ENCODE data around the gene ZNF71.
A peak's percentile ranks its signal among the peaks of the same experiment; 100 is the strongest.

ZNF71 gene

DNA sequence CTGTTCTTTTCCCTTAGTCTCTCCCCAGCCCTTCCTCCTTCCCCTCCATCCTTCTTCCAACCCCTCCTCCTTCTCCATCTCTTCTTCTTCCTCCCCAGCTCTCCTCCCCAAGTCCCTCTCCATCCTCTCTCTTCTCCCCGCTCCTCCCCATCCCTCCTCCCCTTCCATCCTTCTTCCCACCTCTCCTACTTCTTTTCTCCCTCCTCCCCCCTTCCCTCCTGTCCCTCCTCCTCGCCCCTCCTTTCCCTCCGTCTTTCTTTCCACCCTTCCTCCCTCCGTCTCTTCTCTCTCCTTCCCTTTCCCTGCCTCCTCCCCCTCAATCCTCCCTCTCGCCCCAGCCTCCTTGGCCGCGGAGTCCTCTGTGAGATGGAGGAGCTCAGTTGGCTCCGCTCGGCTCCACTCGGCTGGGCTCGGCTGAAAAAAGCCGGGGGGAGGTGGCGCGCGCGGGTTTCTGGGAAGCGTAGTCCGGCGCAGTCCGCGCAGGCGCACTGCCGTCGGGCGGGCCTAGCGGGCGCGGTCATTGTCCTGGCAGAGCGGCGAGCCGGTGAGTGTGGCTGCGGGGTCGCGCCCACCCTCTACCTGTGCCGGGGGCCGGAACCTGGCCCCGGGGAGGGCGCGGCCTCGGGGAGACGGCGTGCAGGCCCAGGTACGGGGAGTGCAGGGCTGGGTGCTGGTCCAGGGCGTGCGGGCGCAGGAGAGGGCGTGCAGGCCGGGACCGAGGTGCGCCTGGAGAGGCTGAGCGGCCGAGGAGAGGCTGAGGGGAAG is at the start of gene ZNF71:
Gene ZNF71, plus strand, starts transcription at position 520 of the 765 bp plus-strand sequence. CDS start 6,257 bp downstream, outside the sequence.
- peak; percentile 87 for DNase-seq (ENCODE audit: low spot score)

GRCh38 chr19:56547535-56547934 is 47.6 kb upstream of the ZNF71 start:
- DNase-seq (ENCODE audit: low spot score) = no peak

- DNase-seq (ENCODE audit: low spot score) = no peak
These were observed 40.7 kb upstream of the ZNF71 start for GRCh38 chr19:56554272-56554869.

DNA sequence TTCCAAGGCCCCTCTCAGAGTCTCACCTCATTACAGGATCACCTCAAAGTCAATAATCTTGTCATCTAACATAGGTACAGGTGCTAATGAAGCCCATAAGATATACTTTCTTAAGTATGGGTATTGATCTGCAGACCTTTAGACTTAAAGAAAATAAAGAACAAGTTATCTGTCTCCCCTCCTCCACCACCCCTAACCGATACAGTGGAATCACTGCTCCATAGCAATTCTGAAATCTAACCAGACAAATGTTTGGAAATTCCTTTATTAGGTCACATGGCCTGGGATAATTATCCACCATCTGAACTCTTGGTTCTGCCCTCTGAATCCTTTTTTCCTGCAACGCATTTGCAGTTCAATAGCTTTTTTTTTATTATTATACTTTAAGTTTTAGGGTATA is 32.3 kb upstream of the ZNF71 start:
- no peak for DNase-seq (ENCODE audit: low spot score)

GRCh38 chr19:56566904-56567273 is 28.2 kb upstream of the ZNF71 start:
- no peak for DNase-seq (ENCODE audit: low spot score)

DNA sequence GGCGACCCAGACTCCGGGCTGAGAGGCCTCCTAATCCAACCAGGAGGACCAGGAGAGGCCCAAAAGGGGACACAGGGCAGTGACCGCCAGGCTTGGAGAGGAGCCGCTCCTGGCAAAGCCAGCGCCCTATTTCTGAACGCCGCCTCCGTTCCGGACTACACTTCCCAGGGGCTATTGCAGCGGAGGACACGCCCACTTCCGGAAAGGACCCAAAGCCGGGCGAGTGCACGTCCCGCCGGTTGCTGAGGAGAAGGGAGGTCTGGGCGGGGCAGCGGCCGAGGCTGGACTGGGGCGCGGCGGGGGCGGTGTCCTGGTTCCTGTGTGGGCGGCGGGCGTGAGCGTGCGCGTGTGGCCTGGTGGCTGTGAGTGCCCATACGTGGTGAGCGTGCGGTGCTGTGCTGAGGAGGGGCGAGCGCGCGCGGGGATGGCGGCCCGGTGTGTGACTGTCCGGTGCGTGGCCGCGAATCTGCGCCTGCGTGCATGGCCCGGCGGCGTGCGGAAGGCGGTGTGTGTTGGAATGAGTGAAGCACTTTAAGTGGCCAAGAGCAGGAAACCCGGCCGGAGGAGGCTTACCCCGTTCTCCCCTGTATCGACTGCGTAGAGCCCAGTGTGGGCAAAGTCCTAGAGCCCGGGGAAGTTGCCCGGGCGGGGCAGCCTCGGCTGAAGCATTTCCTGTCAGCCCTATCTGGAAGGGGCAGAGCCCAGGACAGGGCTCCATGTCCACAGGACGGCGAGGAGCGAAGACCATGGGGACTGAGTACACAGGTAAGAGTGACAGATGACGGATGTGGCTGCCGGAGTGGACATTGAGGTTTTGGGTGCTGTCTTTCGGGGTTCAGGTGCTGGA is 27.6 kb upstream of the ZNF71 start, which contains the start of gene ZNF470:
Gene ZNF470, plus strand, starts transcription at position 195 of the 847 bp plus-strand sequence. CDS start 2,844 bp downstream, outside the sequence.
- DNase-seq (ENCODE audit: low spot score) = no peak

DNA sequence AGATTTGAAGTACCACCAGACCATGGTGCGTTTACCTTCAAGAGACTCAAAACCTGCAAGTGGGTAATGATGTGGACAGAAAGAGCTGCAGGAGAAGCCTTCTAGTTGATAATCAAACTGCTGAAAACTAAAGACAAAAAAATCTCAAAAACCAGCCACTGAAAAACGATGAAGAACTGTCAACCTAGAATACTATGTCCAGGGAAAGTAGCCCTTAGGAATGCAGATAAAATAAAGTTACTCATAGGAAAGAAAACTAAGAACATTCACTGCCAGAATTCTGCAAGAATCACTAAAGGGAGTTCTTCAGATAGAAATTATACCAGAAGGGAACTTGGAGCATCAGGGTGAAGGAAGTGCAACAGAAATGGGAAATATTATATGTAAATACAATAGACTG is 22.5 kb upstream of the ZNF71 start:
- DNase-seq (ENCODE audit: low spot score) = no peak

DNA sequence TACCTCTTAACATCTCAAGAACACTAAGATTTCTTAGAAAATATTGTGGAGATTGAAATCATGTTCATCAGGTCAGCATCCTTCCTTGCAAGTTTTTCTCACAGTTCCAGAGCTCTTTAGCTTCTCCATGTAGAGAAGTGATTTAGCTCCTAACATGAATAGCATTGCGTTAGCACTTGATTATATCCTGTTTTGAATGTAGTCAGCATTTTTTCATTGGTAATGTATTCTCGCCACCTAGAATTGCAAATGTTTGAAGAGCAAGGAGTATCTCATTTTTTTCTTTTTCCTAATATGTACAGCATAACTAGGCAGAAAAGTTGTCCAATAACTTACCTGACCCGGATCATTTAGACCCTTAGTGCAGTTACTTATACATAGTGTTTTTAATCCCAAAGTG is 21.2 kb upstream of the ZNF71 start:
- DNase-seq (ENCODE audit: low spot score) = no peak

GRCh38 chr19:56577719-56578602 is 17.1 kb upstream of the ZNF71 start:
- no peak for DNase-seq (ENCODE audit: low spot score)

DNA sequence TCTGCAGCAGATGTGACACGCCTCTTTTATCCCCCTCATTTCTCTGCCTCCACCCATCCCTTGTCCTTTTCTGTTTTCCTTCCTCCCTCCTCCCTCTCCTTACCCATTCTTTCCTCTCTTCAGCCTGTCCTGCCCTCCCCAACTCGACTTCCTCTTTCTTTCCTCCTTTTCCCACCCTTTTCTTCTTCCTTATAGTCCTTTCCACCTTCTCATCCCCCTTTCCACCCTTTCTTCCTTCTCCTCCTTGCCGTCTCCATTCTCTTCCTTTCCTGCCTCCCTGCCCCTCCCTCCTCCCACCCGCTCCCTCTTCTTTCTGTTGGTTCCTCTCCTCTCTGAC is 688 bp upstream of the ZNF71 start:
- no peak for DNase-seq (ENCODE audit: low spot score)

DNA sequence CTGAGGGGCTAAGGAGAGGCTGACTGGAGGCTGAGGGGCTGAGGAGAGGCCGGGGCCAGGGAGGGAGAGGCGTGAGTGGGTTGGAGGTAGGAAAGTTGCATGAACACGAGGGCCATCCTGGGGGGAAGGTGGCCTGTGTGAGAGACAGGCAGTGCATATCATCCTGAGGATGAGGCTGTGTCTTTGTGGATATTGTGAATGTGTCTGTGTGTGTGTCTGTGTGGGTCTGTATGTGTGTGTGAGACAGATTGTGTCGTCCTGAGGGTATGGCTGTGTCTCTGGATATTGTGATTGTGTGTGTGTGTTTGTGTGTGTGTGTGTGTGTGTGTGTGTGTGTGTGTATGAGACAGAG is 422 bp downstream of the ZNF71 start:
- DNase-seq (ENCODE audit: low spot score) = no peak

DNA sequence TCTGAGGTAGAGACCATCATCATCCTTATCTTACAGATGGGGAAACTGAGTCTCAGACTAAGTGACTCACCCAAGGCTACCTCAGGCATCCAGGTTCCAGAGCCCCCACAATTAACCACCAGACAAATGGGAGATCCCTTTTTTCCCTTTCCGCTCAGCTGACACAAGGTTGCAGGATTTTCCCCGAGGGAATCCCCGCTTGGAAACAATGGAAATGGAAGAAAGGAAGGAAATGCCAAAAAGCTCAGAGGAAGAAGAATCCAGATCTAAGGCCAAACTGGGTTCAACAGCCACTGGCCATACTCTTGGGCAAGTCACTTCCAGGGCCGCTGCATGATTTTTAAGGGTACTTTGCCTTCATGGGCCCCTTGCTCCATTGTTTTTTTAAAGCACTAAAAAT is 1.6 kb downstream of the ZNF71 start:
- DNase-seq (ENCODE audit: low spot score) = no peak

GRCh38 chr19:56597696-56598095 is 2.6 kb downstream of the ZNF71 start:
- DNase-seq (ENCODE audit: low spot score) = no peak

DNA sequence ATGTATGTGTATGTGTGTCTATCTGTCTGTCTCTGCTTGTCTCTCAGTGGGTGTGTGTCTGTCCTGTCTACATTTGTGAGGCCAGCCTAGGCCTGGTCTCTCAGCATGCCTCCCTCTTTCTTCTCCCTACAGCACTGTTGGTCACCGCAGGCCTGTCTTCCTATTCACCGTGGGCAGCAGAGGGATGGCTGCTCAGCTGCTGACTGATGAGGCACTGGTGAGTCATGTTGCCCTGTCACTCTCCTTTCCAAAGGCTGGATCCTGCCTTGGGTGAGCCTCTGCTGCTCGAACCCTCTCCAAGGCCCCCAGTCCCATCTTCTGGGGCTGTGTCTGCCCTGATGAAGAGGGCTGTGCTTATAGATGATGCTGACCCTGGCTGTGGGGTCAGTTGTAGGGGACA is 6.3 kb downstream of the ZNF71 start:
- DNase-seq (ENCODE audit: low spot score) = no peak

GRCh38 chr19:56603829-56604228 is 8.7 kb downstream of the ZNF71 start:
- no peak for DNase-seq (ENCODE audit: low spot score)

GRCh38 chr19:56608274-56608964 is 13.3 kb downstream of the ZNF71 start:
- DNase-seq (ENCODE audit: low spot score) = no peak

GRCh38 chr19:56611288-56611687 is 16.2 kb downstream of the ZNF71 start:
- no peak for DNase-seq (ENCODE audit: low spot score)

- DNase-seq (ENCODE audit: low spot score) = no peak
These were observed 17.6 kb downstream of the ZNF71 start for GRCh38 chr19:56612737-56613136.

- DNase-seq (ENCODE audit: low spot score) = no peak
These were observed 18.5 kb downstream of the ZNF71 start for GRCh38 chr19:56613639-56614038.

- no peak for DNase-seq (ENCODE audit: low spot score)
These were observed 22.4 kb downstream of the ZNF71 start for GRCh38 chr19:56617531-56617930.

DNA sequence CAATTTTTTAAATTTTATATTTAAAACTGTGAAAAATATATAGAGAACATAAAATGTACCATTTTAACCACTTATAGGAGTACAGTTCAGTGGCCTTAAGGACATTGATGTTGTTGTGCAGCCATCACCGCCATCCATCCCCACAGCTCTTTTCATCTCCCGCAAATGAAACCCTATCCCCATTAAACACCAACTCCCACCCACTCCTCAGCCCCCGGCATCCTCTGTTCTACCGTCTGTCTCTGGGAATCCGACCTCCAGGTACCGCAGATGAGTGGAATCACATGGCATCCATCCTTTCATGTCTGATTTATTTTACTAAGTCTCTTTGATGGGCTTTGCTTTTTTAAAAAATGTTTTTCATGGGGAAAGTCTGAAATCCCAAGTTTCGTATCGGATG is 24.0 kb downstream of the ZNF71 start:
- DNase-seq (ENCODE audit: low spot score) = no peak
